ENCODE data around the gene NUDCD2.

- TF ChIP-seq, protein P1, sequence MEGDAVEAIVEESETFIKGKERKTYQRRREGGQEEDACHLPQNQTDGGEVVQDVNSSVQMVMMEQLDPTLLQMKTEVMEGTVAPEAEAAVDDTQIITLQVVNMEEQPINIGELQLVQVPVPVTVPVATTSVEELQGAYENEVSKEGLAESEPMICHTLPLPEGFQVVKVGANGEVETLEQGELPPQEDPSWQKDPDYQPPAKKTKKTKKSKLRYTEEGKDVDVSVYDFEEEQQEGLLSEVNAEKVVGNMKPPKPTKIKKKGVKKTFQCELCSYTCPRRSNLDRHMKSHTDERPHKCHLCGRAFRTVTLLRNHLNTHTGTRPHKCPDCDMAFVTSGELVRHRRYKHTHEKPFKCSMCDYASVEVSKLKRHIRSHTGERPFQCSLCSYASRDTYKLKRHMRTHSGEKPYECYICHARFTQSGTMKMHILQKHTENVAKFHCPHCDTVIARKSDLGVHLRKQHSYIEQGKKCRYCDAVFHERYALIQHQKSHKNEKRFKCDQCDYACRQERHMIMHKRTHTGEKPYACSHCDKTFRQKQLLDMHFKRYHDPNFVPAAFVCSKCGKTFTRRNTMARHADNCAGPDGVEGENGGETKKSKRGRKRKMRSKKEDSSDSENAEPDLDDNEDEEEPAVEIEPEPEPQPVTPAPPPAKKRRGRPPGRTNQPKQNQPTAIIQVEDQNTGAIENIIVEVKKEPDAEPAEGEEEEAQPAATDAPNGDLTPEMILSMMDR (IDR thresholded peaks at IDR 0.05; ENCODE audit: insufficient read depth, low read length) = no peak
- no peak for TF ChIP-seq POLR2AphosphoS5 (IDR thresholded peaks at IDR 0.05; ENCODE audit: low read depth)
Observed at GRCh38 chr5:163508753-163509152, 48.9 kb upstream of the NUDCD2 start.

Data from HL-60 (cell line).